GM21529 (cell line): ENCODE measurements around the gene FBLN5.
"Not testable (repeated sequence)": the region's sequence is repeated elsewhere in the genome, so short reads cannot be mapped to it uniquely, and the experiment has no call there.

ENCODE experiments used
- ATAC-seq: cut with Tn5 transposase; IDR thresholded peaks from one replicate; pipeline ENCODE4 v1.9.1; 2021; ENCODE audit not compliant: unreplicated experiment

Gene FBLN5

GRCh38 chr14:91886961-91887360, 60.5 kb downstream of the FBLN5 start:
- ATAC-seq, result no peak

- no peak for ATAC-seq
Observed at GRCh38 chr14:91885839-91886238, 61.7 kb downstream of the FBLN5 start.

GRCh38 chr14:91885113-91885712, 62.3 kb downstream of the FBLN5 start:
- no peak for ATAC-seq

- ATAC-seq, result no peak
Observed at GRCh38 chr14:91884664-91885063, 62.8 kb downstream of the FBLN5 start.

GRCh38 chr14:91883753-91884152, 63.7 kb downstream of the FBLN5 start:
- no peak for ATAC-seq

- ATAC-seq, result no peak
Observed at GRCh38 chr14:91882776-91883175, 64.7 kb downstream of the FBLN5 start.

- no peak for ATAC-seq
Observed at GRCh38 chr14:91882369-91882768, 65.1 kb downstream of the FBLN5 start.

- ATAC-seq, result no peak
Observed at GRCh38 chr14:91879196-91879595, 68.3 kb downstream of the FBLN5 start.

GRCh38 chr14:91878274-91878673, 69.2 kb downstream of the FBLN5 start:
- no peak for ATAC-seq

- ATAC-seq, result no peak
Observed at GRCh38 chr14:91877376-91877915, 70.0 kb downstream of the FBLN5 start.

- ATAC-seq, result no peak
Observed at GRCh38 chr14:91876492-91876891, 71.0 kb downstream of the FBLN5 start.

GRCh38 chr14:91875525-91876286, 71.8 kb downstream of the FBLN5 start:
- no peak for ATAC-seq

GRCh38 chr14:91873471-91874415, 73.8 kb downstream of the FBLN5 start:
- ATAC-seq, result peak; percentile 73

- peak; percentile 7 for ATAC-seq
Observed at GRCh38 chr14:91872517-91873470, 74.7 kb downstream of the FBLN5 start.

- ATAC-seq, result peak; percentile 54
Observed at GRCh38 chr14:91872011-91872501, 75.4 kb downstream of the FBLN5 start.

GRCh38 chr14:91871401-91871800, 76.1 kb downstream of the FBLN5 start:
- not testable (repeated sequence) for ATAC-seq

- no peak for ATAC-seq
Observed at GRCh38 chr14:91870890-91871289, 76.6 kb downstream of the FBLN5 start.

GRCh38 chr14:91870001-91870400, 77.5 kb downstream of the FBLN5 start:
- ATAC-seq, result no peak

GRCh38 chr14:91869556-91869955, 77.9 kb downstream of the FBLN5 start:
- no peak for ATAC-seq
